HG02884 (cell line): ENCODE results near the gene DPH5.
"Not testable (repeated sequence)": the region's sequence is repeated elsewhere in the genome, so short reads cannot be mapped to it uniquely, and the experiment has no call there.

Experiments
- ATAC-seq: cut with Tn5 transposase; IDR thresholded peaks from one replicate; pipeline ENCODE4 v1.9.1; 2021; ENCODE audit warnings: mild to moderate bottlenecking, moderate library complexity; ENCODE audit not compliant: unreplicated experiment

DPH5 gene, protein sequence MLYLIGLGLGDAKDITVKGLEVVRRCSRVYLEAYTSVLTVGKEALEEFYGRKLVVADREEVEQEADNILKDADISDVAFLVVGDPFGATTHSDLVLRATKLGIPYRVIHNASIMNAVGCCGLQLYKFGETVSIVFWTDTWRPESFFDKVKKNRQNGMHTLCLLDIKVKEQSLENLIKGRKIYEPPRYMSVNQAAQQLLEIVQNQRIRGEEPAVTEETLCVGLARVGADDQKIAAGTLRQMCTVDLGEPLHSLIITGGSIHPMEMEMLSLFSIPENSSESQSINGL

DNA sequence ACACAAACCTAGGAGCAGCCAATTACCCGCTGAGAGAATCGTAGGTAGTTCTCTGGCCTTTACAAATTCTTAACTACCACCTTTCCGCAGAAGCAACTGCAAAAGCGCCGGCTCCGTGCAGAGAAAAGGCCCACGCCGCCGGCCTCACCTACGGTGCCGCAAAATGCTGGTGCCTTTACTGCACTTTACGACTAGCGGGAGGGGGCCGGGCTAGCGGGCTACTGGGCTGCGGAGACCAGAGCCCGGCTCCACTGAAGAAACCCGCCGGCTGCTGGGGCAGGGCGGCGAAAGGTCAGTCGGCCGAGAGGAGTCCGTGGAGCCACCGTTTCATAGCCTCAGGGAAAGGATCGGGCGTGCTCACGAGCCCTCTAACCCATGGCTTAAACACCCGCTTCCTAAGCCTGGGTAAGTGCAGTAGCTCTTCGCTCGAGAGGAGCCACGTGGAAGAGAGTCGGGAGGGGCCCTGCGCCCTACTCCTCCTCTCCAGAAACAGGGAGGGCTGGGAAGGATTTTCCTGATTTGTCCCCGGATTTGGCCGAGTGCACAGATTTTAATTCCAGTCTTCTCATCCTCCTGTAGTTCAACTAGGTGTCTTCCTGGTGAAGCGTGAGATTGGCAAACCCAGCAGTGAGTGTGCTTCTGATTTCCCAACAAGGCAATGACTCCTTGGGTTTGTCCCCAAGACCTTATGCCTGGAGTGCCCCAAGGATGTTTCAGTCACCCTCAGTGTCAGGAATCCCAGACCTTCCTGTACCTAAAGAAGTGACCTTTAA, at the start of gene DPH5:
Gene DPH5 (minus strand): TSS at position 128 of the 773 bp plus-strand sequence. CDS start 341 bp downstream, outside the sequence.
- peak; percentile 67 for ATAC-seq

DNA sequence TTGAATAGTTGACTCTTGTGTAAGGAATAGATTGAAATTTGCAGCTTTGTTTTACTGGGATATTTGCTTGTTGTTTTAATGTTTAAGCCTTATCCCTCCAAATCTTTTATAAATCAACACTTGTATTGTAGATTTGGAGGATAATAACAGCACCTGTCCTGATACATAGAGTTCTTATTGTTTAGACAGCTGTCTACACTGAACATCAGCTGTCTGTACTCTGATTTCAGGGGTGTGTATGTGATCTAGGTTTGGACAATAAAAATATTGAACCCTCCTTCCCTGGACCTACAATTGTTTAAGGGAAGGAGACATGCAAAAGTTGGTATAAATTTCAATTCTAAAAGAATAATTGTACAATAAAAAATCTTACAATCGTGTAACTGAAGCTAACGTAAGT, 48.3 kb upstream of the DPH5 start:
- no peak for ATAC-seq

DNA sequence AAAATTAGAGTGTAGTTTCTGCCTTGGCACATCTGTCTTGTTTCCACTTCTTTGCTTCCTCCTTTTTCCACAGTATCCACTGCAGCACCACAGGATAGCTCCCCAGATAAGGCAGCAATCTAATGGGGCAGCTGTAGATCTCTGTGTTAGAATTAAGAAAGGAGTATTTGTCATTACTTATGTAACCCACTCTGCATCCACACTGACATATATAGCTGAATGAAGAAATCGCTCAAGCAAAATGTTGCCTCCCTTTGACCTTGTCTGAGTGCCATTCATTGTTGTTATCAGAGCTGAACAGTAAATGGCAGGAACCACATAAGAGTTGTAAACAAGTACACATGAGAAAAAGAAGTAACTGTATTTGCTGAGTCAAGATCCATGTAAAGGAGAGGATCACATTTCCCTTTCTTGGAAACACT, 45.9 kb upstream of the DPH5 start:
- no peak for ATAC-seq

DNA sequence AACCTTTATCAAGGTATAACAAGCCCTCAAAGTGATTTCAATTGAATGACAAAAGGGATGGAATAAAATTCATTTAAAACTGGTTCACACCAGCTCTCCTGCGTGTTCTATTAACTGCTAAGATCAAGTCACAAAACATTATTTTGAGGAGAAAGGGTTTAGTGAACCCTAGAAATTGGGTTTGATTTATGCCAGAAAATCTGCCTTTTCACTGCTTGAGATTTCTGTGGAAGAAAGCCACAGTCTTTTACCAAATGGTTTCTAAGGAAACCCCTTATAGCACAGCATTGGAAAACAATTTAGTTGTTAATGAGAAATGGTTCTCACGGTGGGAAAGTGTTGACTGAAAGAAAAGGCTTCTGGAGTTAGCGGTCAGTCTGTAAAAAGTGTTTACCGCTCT, 43.6 kb upstream of the DPH5 start:
- no peak for ATAC-seq

DNA sequence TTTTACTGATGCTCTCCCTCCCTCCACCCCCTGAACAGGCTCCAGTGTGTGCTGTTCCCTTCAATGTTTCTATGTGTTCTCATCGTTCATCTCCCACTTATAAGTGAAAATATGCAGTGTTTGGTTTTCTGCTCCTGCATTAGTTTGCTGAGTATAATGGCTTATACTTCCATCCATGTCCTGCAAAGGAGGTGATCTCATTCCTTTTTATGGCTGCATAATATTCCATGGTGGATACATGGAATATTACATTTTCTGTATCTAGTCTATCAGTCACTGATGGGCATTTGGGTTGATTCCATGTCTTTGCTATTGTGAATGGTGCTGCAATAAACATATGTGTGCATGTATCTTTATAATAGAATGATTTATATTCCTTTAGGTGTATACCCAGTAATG, 41.4 kb upstream of the DPH5 start:
- not testable (repeated sequence) for ATAC-seq

DNA sequence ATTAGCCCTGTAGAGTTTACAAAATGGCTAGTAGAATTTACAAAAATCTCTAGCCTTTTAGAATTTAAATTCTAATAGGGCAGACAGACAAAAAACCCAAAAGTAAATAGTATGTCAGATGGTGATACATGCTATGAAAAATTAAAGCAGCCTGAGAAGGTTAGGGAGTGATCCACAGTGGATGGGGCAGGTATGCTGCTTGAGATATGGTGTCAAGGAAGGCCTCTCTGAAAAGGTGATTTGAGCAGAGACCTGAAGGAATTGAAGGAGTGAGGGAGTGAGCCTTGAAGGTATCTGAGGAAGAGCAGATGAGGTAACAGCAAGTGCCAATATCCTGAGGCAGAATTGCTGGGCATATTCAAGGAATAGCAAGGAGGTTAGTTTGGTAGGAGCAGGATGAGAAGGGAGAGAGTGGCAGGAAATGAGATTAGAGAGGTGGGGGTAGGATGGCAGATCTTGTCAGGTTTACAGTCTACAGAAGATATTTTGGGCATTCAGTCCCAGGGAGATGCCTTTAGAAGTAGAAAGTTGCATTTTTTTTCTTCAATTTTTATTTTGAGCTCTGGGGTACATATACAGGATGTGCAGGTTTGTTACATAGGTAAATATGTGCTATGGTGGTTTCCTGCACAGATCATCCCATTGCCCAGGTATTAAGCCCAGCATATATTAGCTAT, 40.8 kb upstream of the DPH5 start:
- ATAC-seq, result no peak

DNA sequence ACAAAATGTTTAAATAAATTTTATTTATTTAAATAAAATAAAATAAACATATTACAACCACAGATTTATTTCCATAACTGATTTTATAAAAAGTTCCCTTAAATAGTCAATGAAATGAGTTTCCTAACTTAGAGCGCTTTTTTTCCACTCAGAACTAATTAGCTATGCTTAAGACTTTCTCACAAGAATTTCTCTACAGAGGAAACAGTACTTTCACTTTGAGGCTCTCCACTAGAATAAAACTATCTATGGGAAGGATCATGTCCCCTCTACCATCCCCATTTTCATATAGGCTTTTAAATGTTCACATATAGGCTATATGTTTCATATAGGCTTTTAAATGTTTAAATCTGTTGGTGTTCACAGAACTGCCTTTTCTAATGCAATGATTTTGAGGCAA, 40.0 kb upstream of the DPH5 start:
- peak; percentile 49 for ATAC-seq

DNA sequence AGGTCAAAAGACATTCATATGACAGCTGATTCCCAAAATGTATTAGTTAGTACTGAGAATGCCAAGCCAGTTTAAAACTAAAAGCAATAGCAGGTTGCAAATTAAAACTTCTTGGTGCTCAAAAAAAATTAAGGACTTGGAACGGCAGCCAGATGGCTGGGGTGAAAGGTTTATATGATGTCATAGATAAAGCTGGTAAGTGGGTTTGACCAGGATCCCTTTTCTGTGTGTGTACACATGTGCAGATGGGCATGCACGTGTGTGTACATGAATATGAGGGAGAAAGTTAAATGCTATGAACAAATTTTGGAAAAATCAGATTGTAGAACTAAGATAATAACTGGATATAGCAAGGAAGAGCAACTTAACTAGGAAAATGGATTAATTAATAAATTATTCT, 39.1 kb upstream of the DPH5 start:
- ATAC-seq, result no peak

DNA sequence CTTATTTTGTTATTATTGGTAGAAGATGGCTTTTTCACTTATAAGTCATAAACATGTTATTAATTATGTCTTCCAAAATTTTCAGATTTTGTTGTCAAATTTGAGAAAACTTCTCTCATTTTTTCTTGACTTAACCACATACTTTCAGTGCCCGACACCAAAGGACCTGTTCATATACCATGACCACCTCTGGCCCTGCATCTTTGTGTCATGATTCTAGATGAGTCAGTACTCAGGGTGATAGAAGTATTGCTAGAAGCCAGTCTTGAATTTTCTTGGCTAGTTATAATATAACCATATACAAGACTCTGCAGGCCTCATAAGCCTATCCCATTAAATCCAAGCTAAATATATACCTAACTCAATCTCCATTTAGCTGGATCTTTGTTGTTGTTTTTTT, 35.4 kb upstream of the DPH5 start:
- peak; percentile 78 for ATAC-seq

DNA sequence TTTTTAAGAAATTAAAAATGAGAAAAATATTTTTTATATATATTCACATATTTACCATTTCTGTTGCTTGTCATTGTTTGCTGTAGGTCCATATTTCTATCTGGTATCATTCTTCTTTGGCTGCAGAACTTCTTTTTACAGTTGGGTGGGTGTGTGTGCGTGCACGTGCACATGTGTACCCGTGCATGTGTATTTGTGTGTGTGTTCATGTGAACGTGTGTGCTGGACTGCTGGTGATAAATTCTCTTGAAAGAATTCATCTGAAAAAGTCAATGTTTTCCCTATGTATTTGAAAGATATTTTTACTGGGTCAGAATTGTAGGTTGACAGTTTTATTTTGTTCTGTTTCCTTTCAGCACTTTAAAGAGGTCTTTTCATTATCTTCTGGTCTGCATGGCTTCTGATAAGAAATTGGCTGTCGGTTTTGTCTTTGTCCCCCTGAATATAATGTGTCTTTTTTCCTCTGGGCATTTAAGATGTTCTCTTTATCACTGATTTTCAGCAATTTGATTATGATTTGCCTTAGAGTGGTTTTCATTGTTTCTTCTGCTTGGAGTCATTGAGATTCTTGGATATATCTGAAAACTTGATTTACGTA, 34.5 kb upstream of the DPH5 start:
- ATAC-seq, result no peak

DNA sequence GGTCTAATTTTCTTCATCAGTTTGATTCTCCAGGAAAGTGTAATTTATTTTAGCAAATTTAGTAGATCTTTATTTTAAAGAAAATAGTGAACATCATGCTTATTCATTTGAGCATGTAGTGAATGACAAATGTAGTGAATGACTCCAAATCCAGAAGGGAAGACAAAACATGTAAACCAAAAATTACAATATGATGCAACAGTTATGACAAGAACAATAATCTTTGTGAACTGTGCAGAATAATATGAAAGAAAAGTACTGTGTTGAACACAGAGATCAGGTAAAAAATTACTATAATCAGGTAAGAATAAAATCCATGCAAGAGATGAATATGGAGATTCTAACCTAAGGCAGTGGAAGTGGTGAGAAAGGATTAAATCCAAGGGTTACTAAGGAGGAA, 30.0 kb upstream of the DPH5 start:
- no peak for ATAC-seq

DNA sequence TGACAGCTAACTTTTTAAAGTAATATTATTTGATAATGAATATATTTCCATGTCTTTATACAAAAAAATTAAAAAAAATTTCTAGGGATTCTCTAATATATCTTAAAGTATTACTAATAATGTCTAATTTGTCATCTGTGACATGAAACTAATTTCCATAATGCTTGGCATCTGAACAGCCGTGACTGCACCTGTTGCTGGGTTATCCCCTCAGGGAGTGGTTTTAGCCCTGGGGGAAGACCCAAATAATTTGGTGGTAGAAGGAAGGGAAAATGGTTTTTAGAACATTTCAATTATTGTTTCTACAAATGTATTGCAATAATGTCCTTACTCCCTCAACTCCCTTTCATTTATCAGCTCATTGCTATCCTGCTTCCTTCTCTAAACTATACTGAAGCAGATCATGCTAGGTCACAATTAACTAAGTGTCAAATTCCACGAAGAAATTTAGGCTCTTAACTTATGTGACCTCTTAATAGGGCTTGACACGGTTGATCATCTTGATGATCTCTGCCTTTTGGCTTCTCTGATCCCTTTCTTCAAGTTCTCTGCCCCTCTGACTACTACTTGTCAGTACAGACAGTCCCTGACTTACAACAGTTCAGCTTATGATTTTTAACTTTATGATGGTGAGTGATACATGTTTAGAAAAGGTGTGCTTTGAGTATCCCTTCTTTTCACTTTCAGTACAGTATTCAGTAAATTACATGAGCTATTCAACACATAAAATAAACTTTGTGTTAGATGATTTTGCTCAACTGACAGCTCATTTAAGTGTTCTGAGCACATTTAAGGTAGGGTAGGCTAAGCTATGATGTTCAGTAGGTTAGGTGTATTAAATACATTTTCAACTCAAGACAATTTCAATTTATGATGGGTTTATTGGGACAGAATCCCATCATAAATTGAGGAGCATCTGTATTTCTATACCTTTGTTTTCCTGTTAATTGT, 26.4 kb upstream of the DPH5 start:
- ATAC-seq, result peak; percentile 92

DNA sequence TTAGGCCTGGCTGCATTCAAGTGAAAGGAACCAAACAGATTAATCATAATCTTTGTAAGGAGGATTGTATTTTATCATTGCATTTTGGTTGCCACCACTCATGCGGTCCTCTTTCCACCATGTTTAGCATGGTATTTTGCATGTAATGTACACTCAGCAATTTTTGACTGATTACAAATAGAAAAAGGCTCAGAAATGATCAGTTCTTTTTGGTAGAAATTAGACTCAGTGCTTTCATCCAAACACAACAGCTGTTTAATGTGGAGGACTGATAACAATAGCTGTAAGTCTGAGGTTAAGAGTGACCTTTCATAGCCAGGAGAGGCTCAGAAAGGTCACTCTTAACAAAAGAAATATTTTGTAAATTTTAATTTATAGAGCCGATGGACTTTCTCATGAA, 25.3 kb upstream of the DPH5 start:
- ATAC-seq, result no peak

DNA sequence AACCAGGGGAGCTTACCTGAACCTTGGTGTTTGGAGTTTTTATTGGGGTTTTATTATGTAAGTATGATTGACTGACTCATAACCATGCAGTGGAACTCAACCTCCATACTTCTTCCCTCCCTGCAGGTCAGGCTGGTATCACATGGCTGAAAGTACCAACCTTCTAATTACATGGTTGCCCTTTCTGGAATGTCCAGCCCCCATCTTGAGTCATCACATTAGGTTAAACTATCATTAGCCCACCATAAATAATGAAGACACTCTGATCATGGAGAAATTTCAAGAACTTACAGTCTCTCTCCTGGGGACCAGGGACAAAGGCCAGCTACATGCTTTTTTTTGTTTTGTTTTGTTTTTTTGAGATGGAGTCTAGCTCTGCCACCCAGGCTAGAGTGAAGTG, 19.2 kb upstream of the DPH5 start:
- no peak for ATAC-seq

DNA sequence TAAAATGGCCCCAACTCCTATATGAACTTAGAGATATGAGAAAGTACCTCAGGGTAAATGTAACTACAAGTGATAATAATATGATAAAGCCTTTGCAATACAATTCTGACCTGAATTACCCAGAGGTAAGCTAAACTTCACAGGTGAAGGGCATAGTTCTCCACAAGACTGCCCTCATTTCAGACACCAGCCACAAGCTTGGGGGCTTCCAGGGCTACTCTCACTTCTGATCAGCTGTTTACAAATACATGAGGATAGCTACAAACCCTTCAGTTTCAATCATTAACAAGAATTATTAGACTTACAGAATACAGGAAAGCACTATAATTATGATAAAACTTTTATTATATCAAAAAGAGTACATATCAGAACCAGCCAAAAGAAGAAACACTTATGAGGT, 18.7 kb upstream of the DPH5 start:
- ATAC-seq, result no peak

DNA sequence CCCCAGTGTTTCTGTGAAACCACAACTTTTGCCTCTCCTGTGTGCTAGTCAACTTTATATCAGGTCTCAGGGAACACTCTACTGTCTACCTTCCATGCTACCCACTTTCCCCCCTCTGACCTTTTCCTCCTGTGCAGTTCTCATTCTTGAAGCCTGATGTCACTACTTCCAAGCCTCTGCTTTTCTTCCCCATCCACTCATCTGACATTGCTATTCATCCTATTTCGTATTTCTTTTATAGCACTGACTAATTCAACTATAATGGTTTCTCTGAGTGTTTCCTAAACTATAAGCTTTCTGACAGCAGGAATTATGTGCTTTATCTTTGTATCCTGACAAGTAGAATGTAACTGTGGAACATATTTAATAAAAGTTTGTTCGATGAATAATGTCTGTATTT, 18.2 kb upstream of the DPH5 start:
- no peak for ATAC-seq

DNA sequence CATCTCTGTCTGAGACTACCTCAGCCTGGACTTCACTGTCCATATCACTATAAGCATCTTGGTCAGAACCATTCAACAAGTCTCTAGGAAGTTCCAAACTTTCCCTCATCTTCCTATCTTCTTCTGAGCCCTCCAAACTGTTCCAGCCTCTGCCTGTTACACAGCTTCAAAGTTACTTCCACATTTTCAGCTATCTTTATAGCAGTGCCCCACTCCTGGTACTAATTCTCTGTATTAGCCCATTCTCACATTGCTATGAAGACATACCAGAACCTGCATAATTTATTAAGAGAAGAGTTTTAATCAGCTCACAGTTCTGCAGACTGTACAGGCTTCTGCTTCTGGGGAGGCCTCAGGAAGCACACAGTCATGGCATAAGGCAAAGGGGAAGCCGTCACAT, 15.7 kb upstream of the DPH5 start:
- ATAC-seq, result no peak

DNA sequence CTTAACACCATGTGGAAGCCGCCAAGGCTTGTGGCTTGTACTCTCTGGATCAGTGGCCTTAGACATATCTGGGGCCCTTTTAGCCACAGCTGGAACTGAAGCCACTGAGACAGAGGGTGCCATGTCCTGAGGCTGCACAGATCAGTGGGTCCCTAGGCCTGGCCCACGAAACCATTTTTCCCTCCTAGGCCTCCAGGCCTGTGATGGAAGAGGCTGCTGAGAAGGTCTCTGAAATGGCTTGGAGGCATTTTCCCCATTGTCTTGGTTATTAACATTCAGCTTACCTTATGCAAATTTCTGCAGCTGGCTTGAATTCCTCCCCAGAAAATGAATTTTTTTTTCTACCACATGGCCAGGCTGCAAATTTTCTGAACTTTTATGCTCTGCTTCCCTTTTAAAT, 15.1 kb upstream of the DPH5 start:
- no peak for ATAC-seq

DNA sequence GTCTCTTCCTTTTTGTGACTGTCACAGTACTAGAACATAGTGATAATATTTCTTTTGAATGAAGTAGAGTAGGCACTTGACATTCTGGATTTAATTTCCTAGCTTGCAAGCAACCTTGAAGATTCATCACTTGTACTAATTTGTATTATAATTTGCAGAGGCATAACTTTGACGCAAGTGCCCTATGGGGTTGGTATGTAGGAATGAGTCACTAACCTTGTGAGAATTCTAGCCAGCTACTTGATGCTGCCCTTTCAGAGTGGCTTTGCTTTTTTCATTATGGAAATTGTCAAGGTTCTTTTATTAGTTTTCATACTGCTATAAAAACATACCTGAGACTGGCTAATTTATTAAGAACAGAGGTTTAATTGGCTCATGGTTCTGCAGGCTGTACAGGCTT, 13.7 kb upstream of the DPH5 start:
- ATAC-seq, result no peak

DNA sequence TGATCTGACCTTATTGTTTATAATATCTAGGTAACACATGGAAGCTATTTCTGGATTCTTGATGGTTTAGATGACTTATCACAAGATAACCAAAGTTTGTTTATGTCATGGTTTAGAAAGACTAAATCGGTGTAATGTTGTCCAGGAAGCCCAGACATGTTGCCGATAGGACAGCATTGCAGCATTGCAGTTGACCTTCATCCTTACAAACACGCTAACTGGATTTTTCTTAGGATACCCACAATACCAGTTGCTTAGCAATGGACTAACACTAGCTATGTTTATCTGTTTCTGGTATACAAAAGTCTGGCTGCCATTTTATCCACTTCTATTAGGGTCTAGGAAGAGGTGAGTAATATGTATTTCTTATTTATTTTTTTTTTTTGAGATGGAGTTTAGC, 11.7 kb upstream of the DPH5 start:
- ATAC-seq, result no peak

DNA sequence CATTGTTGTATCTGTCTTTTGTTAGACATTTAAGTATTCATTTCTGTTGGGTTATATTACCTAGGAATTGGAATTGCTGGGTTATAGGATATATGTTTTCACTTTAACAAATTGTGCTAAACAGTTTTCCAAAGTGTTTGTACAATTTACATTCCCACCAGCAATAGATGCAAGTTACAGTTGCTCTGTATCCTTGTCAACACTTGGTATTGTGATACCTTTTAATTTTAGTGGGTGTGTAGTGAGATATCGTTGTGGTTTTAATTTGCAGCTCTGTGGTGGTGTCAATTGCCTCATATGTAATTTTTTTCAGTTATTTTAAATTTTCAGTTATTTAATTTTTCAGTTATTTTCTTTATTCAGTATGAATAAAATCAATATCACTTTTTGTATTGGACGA, 7.4 kb upstream of the DPH5 start:
- ATAC-seq, result no peak
